Natural killer cell (primary cell): Measurements from ENCODE around the gene LAPTM5. TPM values are rescaled to one million over a fixed set of nuclear protein-coding genes. Genes with fewer than 3 reads are reported as not detected.
"Not testable (repeated sequence)": the region's sequence is repeated elsewhere in the genome, so short reads cannot be mapped to it uniquely, and the experiment has no call there.

ENCODE experiments used
- ATAC-seq, 3 donors: fragments of 150-1000 bp in 2 of 3; fragments of 200-7000 bp in 1 of 3; cut with Tn5 transposase; 1 replicate in 1 of 3; 2 replicates in 2 of 3; pipeline ENCODE4 v1.10.0; 2021; ENCODE audit warnings: mild to moderate bottlenecking in 2 of 3, moderate library complexity in 2 of 3
- DNase-seq, 2 donors: peaks; one replicate each; pipeline versions ENCODE4 v3.0.0 to v3.0.0-alpha.2; 2013 to 2021; ENCODE audit warnings: mixed read lengths in 1 of 2
- H3K27ac ChIP-seq: one replicate; pipeline ENCODE4 v1.5.1; 2013; ENCODE audit warnings: mild to moderate bottlenecking, low read length
- H3K27me3 ChIP-seq: one replicate; pipeline ENCODE4 v1.6.1; 2013; ENCODE audit warnings: low read length; ENCODE audit not compliant: control insufficient read depth, insufficient read depth
- H3K36me3 ChIP-seq: one replicate; pipeline ENCODE4 v1.6.1; 2013; ENCODE audit warnings: low read length; ENCODE audit not compliant: control insufficient read depth, insufficient read depth
- H3K4me1 ChIP-seq: one replicate; pipeline ENCODE4 v1.6.1; 2013; ENCODE audit warnings: low read length; ENCODE audit not compliant: control insufficient read depth, insufficient read depth
- H3K4me3 ChIP-seq: one replicate; pipeline ENCODE4 v1.5.1; 2013; ENCODE audit warnings: low read length
- H3K9me3 ChIP-seq: one replicate; pipeline ENCODE4 v1.6.1; 2013; ENCODE audit warnings: low read length; ENCODE audit not compliant: control insufficient read depth, insufficient read depth
- H3K27ac Mint-ChIP-seq, 2 donors: one replicate each; pipeline ENCODE4 v1.8.0; 2022; ENCODE audit warnings: mild to moderate bottlenecking in 2 of 2, mixed read lengths in 2 of 2, moderate library complexity in 1 of 2
- H3K27me3 Mint-ChIP-seq, 2 donors: one replicate each; pipeline ENCODE4 v1.8.0; 2022; ENCODE audit warnings: low read depth in 2 of 2, mixed read lengths in 2 of 2
- H3K36me3 Mint-ChIP-seq: one replicate; pipeline ENCODE4 v1.8.0; 2022; ENCODE audit warnings: mixed read lengths
- H3K4me1 Mint-ChIP-seq, 2 donors: one replicate each; pipeline ENCODE4 v1.8.0; 2022; ENCODE audit warnings: mixed read lengths in 2 of 2
- H3K4me3 Mint-ChIP-seq: one replicate; pipeline ENCODE4 v1.8.0; 2022; ENCODE audit warnings: mild to moderate bottlenecking, moderate library complexity, mixed read lengths
- H3K9me3 Mint-ChIP-seq, 2 donors: one replicate each; pipeline ENCODE4 v1.8.0; 2022; ENCODE audit warnings: mixed read lengths in 2 of 2
- CTCF ChIP-seq: fragments of 200-600 bp; IDR thresholded peaks from one replicate; pipeline ENCODE4 v1.8.0; 2022; ENCODE audit warnings: antibody characterized with exemption
- WGBS: methylation state at CpG from one replicate; pipeline ENCODE4 v1.1.7; 2013; ENCODE audit warnings: missing lambda C conversion rate; ENCODE audit not compliant: insufficient coverage; 5-methylcytosine and 5-hydroxymethylcytosine counted together
- intact Hi-C: fragments of 100-400 bp; cut with micrococcal nuclease; formaldehyde crosslinking; loops from one replicate; pipeline ENCODE4 v1.14.2; 2022
- total RNA-seq, 4 donors: library from RNA; stranded (reverse); fragments of 120-200 nt in 1 of 4; gene quantifications; one replicate each; pipeline versions ENCODE4 v1.2.3 to v1.2.4, GENCODE V29; 2013 to 2022

Gene LAPTM5
- total RNA-seq, 3 donors from 2014 or later (not counting 1 experiment from before 2014, with no cell fraction given) = 520 to 674 (median 533) TPM

- Histone ChIP-seq H3K27ac (no peak overlapping the region), H3K4me1 (peaks cover 9% of the 10 kb centered on the region), H3K9me3 (no peaks in the 10 kb centered on the region), H3K4me3 (no peak overlapping the region), H3K36me3 (no peaks in the 10 kb centered on the region), H3K27me3 (peaks cover 2% of the 10 kb centered on the region)
- no peak for TF ChIP-seq CTCF
- ATAC-seq (no peak), DNase-seq (no peak)
- peaks cover 11 to 15% of the 10 kb centered on the region in 2 donors for H3K4me1 Mint-ChIP-seq
- no peak overlapping the region for H3K27ac Mint-ChIP-seq
- H3K36me3 Mint-ChIP-seq = no peaks in the 10 kb centered on the region
- no peaks in the 10 kb centered on the region for H3K9me3 Mint-ChIP-seq
- intact Hi-C loops = no loop called here
- no peak overlapping the region for H3K4me3 Mint-ChIP-seq
- 81% methylated on average over 16 of the region's 16 CpGs for WGBS
- peaks cover 12 to 14% of the 10 kb centered on the region in 2 donors for H3K27me3 Mint-ChIP-seq
Measured at GRCh38 chr1:30793209-30793608, 35.6 kb upstream of the LAPTM5 start.

- no peak for DNase-seq
- H3K27me3 ChIP-seq = peaks cover 2% of the 10 kb centered on the region
- Mint-ChIP-seq H3K27ac (no peak overlapping the region), H3K4me3 (no peak overlapping the region), H3K4me1 (peaks cover 6 to 7% of the 10 kb centered on the region in 2 donors), H3K36me3 (no peaks in the 10 kb centered on the region), H3K27me3 (peaks cover 14 to 22% of the 10 kb centered on the region in 2 donors), H3K9me3 (no peaks in the 10 kb centered on the region)
- no peak overlapping the region for H3K27ac ChIP-seq
- no peaks in the 10 kb centered on the region for H3K9me3 ChIP-seq
- no peak for TF ChIP-seq CTCF
- no peak overlapping the region for H3K4me3 ChIP-seq
- ATAC-seq = no peak
- 91% methylated on average over 5 of the region's 5 CpGs for WGBS
- H3K36me3 ChIP-seq = no peaks in the 10 kb centered on the region
- peaks cover 3% of the 10 kb centered on the region for H3K4me1 ChIP-seq
- intact Hi-C loops = no loop called here
Measured at GRCh38 chr1:30791868-30792267, 34.3 kb upstream of the LAPTM5 start.

- peaks cover 6 to 7% of the 10 kb centered on the region in 2 donors for H3K4me1 Mint-ChIP-seq
- no peaks in the 10 kb centered on the region for H3K36me3 Mint-ChIP-seq
- Histone ChIP-seq H3K4me1 (peaks cover 3% of the 10 kb centered on the region), H3K9me3 (no peaks in the 10 kb centered on the region), H3K36me3 (no peaks in the 10 kb centered on the region), H3K4me3 (no peak overlapping the region), H3K27me3 (peaks cover 2% of the 10 kb centered on the region), H3K27ac (no peak overlapping the region)
- no peak overlapping the region for H3K27ac Mint-ChIP-seq
- peaks cover 14 to 24% of the 10 kb centered on the region in 2 donors for H3K27me3 Mint-ChIP-seq
- ATAC-seq (peak; percentile 52 to 87 (median 63)), DNase-seq (peak in 1 of 2 donors; percentile 65)
- TF ChIP-seq CTCF = no peak
- no peaks in the 10 kb centered on the region for H3K9me3 Mint-ChIP-seq
- intact Hi-C loops = no loop called here
- H3K4me3 Mint-ChIP-seq = no peak overlapping the region
- 25% methylated on average over 5 of the region's 5 CpGs for WGBS
Measured at GRCh38 chr1:30790850-30791778, 33.5 kb upstream of the LAPTM5 start.

GRCh38 chr1:30790256-30790525 lies 32.6 kb upstream of the LAPTM5 start:
- H3K4me3 Mint-ChIP-seq, H3K27ac Mint-ChIP-seq, H3K9me3 ChIP-seq, ATAC-seq, H3K9me3 Mint-ChIP-seq, H3K27me3 ChIP-seq, H3K27ac ChIP-seq, intact Hi-C loops, H3K4me1 Mint-ChIP-seq, H3K4me3 ChIP-seq, H3K36me3 ChIP-seq, H3K4me1 ChIP-seq, DNase-seq, H3K36me3 Mint-ChIP-seq: not testable (repeated sequence)
- 88% methylated on average over 2 of the region's 5 CpGs for WGBS
- H3K27me3 Mint-ChIP-seq = peaks cover 14 to 24% of the 10 kb centered on the region in 2 donors
